SIG-M5 (cell line): ENCODE results near the gene USP2.

Experiments
- DNase-seq: peaks from one replicate; lab custom pipeline; 2025; lab: John Stamatoyannopoulos, UW

USP2 gene

DNA sequence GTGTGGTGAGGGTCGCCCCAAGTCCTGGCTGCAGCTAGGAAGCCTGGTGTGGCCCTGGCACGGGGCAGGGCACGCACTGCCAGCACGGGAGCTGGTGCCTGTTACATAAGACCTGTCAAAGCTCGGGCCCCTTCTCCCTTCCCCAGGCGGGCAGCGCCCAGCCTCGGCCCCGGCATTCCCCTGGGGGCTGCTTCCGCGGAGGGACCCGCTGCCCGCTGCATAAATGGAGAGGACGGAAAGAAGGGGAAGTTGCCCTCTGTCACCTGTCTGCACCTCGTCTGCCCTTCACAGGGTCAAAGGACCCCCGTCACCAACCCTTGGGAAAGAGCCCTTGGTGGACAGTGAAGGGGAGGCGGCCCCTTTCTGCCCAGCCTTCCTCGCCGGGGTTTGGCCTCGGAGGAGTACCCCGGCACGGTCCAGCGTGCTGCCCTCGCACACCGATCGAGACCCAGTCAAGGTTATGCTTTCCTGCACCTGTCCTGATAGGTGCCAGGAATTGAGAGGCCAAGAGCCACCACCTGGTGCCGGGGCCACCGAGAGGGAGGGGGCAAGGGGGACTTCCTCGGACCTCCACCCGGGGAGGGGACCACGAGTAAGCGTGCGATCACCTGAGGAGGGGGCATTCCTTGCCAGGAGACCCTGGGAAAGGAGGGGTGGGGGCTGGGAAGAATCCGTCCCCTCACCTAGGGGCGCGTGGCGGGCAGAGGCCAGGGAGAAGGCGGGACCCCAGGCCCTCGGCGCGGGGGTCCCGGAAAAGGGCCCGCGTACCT is 18.2 kb downstream of the USP2 start:
- DNase-seq = no peak

DNA sequence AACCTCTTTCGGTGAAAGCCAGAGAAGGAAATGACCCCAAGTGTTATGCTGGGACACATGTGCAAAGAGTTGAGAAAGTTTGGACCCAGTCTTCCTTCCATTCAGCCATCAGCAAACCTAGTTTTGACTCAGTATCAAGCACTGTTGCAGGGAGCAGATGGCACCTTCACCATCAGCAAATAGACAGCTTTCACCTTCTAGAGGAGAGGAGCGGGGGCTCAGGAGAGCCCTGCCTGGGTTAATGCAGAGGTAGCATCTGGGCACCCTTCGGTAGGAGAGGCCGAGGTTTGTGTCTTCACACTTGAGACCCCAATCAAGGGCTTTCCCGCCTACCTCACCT is 18.8 kb downstream of the USP2 start:
- no peak for DNase-seq

DNA sequence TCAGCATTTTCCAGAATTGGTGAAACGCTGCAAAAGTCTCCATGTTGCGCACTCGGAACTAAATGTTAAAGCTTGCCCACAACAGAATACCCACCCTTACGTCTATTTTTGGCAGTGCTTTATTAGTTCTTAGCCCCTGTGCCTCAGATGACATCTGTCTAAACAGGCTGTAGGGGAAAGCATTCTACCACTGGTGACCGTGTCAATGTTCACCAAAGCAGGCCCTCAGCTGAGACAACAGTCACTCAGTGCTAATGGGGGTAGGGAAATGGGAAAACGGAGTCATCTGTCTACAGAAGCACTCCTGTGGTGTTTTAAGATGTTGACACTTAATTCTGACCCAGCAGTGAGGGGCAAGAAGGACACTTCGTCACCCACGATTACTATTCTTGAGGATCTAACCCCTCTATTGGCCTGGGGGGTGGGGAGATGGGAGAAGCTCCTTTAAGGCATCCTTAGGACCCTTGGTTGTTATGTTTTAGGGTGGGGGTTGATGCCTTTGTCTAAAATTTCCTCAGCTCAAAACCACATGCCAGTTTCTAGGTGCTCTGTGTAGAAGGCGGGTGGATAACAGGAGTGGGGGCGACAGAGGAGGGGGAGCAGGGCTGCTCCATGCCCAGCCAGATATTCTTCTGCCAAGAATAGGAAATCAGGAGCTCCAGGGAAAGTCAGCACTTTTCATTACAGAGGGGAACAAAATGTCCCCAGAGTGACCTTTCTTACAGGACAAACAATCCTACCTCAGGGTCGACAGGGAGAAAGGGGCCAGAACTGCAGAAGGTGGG is 19.4 kb downstream of the USP2 start:
- DNase-seq = no peak

DNA sequence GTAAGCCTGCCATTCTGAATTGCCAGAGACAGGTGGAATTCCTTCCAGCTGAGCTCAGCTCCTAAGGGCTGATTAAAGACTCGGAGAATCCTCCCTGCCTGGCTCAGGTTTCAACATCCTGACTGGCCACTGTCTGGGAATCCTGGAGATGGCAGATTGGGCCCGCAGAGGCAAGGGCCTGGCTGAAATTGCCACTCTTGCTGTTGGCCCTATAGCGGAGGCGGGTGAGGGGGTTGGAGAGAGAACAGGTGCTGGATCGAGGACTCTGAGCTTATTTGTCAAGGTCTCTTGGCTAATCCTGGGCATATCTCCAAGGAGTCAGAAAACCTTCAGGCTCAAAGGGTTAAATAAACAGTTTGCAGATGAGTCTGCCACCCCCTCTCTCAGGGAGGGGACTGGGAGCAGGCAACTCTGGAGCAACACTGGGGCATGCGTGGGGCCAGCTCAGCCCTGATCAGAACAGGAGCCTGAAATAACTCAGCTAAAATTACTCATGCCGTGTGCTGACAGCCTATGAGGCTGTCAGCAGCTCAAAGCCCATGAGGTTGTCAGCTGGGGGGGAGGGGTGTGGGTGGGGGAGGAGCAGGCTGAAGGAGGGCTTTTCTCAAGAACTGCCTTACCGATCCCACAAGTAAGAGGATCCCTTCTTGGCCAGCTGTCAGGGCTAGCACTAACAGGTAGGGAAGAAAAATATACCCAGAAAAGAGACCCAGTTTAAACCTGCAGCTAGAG is 20.3 kb downstream of the USP2 start:
- DNase-seq = peak; percentile 40

DNA sequence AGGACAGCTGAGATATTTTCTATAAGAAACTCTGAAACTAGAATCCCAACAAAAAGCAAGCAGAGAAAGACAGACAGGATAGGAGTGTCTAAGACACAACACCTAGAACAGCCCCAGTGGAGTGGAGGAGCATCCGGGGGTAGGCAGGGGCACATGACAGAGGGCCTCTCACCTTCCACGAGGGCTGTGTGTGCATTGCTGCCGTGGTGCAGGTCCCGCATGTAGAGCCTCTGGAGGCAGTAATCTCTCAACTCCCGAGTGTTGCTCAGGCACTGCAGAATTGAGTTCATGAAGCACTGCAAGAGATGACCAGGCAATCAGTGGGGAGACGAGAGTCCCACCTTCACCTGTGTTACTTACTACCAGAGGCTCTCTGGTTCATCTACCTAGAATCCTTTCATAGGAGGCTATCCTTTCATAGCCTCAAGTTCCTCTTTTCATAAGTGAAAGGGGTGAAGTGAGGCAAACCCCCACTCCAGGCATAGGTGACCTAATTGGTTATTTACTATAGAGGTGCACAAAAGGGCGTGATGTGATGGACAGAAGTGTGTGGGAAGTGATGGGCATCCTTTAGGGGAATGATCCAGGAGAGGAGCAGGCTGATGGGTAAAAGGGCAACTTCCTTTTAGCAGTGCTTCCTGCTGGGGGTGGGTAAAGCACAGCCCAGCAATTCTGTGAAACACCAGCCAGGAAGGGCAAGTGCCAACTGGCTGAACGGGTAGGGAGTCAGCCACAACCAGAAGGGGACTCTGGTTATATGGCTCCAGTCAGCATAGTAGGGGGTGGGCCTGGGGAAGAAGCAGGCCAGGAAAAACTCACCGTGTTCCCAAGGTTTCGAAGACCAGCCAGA is 21.9 kb downstream of the USP2 start:
- DNase-seq = no peak

DNA sequence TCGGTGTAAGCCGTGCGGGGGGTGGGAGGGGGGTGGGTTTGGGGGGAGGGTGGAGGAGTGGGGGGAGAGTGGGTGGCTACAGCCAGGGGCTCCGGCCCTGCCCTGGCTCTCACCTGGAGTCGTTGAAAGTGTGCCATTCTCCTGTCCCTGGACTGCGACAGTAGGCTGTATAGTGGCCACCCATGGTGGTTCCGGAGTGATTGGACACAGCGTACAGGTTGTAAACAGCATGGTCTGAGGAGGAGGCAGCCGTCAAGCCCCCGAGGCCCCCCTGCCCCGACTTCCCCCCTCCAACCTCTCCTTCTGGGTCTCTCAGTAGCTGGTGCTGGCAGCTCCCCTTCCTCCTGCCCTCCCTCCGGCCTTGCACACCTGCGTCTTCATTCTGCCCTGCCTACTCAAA is 24.4 kb downstream of the USP2 start:
- DNase-seq = no peak

DNA sequence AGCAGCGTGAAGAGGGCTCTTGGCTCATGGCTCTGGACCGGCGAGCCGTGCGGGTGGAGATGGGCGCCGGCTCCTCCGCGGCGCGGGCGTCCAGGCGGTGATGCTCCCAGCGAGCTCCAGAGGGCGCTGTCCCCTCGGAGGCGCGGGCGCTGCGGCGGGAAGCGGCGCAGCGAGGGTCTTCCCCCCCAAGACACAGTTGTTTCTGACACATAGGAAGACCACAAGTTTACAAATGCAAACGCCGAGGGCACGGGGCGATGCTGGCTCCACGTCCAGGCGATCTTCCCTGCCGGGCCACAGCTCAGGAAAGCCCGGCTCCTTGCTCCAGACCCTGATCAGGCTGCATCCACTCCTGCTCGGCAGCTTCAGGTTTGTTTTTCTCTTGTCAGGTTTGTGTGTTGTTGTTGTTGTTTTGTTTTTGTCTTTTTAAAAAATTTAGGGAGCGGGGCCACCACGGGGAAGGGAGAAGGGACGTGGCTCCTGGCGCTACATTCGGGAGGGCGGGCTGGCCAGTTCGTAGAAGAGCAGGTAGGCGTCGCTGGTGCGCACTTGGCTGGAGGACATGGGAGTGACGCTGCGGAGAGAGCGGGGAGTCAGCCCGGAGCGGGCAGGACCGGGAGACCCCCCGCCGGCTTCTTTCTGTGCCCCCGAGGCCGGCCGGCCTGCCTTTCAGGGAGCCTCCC is 25.0 kb downstream of the USP2 start:
- no peak for DNase-seq

DNA sequence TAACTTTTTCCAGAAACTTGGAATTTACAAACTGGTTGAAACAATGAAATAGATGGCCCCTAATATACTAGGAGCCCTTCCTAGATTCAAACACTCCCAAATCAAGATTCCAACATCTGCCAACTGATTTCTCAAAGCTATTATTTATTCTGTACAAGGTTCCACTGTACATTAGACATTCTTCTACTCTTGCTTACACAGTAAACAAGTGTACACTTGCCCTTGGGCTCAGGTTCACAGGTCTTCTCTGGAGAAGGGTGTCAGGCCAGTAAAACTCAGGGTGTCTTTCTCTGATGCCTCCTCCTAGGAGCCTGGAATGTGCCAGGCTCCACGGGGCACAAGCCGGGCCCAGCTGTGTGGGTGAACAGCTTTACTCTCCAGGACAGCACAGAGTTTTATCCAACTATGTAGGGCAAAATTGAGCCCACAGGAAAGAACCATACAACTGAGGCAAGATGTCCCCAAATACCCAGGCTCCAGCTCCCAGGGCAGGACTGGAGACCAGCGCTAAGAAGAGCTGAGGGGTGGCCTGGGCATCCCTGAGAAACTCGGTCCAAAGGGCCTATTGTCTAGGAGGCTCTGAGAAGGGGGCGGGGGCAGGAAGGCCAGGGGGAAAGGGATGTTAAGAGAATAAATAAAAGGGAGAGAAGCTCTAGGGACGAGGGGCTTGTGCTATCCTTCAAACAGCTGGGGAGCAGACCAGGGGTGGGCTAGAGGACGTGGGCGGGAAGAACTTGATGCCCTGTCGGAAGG is 26.2 kb downstream of the USP2 start:
- no peak for DNase-seq

DNA sequence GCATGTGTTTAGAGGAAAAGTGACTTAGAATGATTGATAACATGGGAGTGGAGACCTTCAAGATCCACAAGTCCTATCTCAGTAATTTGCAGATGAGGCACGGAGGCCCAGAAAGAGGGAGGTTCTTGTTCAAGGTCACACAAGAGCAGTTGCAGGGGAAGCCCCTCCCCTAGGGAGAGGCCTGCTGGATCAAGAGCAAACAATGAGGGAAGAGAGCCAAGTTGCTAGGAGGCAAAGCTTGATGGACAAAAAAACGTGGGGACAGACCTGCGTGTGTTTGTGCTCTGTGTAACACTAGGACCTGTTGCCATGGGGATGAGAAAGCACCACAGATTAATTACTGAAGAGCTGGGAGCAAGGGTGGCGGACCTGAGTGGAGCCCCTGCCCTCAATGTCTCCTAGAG is 28.6 kb downstream of the USP2 start:
- DNase-seq = no peak

DNA sequence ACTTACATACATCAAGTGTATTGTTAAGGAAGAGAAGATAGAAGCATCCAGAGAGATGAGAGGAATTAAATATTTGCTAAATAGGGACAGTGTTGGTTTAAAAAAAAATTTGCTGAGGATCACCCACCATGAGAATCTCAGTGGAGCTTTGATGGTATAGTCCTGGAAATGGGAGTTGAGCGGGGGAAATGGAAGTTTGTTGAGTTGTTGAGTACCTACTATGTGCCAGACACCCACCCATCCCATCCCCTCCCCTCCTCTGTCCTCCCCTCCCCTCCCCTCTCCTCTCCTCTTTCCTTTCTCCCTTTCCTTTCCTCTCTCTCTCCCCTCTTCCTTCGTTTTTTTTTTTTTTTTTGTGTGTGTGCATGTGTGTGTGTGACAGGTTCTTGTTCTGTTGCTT is 30.3 kb downstream of the USP2 start:
- no peak for DNase-seq

DNA sequence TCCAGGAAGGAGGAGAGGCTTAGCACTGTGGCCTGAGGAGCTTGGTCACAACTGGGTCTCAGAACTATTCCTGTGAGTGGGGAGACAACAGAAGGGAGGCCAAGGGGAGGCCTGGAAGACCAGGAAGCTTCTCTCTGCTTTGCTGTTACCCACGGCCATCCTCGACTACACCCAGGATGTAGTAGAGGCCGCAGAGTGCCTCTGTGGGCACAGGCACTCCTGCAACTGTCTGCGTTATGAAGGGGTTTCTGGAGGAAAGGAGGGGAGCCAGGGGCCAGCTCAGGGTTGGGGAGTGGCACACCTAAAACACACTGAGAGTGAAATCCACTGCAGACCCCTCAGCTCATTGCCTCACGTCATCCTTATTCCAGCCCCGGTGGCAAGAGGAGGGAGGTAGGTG is 31.2 kb downstream of the USP2 start:
- DNase-seq = no peak

DNA sequence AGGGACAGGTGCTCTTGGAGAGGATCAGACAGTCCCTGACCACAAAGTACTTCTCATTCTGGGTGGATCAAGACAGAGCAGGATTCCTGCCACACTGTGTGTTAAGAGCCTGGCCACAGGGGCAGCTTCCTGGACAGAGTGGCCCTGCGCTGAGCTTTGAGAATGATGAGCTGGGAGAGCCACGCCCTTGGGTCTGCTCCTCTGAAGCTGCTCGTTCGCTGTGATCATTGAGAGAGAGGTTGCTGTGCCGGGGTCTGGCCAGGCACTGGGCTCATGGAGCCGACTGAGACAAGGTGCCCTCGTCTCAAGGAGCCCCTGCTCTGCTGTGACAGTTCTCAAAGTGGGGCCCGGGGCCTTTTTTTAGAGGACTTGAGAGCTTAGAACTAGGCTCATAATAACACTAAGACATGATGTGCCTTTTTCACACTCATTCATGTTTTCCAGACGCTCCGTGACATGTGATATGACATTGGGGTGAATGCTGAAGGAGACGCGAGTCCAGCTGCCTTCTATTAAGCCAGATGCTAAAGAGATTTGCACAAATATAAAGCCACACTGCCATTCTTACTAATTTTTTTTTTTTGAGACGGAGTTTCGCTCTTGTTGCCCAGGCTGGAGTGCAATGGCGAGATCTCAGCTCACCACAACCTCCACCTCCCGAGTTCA is 33.4 kb downstream of the USP2 start:
- DNase-seq = no peak

DNA sequence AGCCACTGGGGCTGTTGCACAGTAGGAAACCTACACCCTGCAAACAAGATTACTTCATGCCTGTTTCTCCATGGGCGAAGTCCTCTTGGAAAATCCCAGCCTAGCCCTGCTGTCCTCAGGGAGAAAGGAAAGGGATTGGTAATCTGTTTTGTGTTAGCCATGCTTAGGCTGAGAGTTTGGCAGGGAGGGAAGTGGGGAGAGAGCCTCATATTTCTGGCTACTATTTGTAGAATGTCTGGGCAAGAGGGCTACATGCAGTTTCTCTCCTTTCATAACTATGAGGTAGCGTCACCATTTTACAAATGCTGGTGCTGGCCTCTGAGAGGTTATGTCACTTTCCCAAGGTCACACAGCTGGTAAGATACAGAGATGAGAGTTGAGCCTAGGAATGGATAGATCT is 34.2 kb downstream of the USP2 start:
- DNase-seq = no peak

DNA sequence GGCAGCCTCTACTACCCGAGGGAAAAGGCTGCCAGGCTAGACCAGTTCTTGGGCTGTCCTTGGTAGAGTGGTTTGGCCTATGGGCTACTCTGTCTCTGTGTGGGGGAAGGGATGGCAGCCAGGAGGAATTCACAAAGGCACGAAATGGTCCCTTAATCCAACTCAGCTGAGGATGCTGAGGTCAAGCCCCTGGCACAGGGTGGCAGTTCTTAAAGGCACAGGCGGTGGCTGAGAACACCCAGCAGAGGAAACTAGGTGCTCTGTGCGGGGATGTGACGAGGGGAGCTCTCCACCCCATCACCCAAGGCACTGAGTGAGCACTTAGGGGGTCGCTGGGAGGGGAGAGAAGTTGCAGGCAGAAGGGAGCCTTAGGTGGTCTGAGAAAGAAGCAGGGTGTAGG is 34.9 kb downstream of the USP2 start, which contains the start of gene MFRP:
Gene MFRP (minus strand): TSS at position 101 of the 400 bp plus-strand sequence. CDS start 192 bp downstream, outside the sequence.
- DNase-seq = no peak

DNA sequence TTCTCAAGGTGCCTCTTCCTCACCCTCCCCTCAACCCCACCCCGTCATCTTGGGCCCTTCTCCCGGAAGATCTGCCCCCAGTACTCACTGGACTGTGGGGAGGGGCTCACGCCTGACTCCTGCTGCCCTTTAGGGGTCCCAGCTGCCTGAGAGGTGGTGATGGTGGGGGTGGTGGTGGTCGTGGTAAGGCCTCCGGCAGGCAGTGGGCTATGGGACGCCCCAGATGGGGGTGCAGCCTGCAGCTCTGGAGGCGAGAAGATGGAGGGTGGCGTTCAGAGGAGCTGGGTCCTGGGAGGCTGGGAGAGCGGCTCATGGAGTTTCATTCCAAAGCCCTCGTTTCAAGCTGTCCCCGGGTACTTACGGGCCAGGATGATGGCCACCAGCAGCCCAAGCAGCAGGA is 35.8 kb downstream of the USP2 start:
- no peak for DNase-seq

DNA sequence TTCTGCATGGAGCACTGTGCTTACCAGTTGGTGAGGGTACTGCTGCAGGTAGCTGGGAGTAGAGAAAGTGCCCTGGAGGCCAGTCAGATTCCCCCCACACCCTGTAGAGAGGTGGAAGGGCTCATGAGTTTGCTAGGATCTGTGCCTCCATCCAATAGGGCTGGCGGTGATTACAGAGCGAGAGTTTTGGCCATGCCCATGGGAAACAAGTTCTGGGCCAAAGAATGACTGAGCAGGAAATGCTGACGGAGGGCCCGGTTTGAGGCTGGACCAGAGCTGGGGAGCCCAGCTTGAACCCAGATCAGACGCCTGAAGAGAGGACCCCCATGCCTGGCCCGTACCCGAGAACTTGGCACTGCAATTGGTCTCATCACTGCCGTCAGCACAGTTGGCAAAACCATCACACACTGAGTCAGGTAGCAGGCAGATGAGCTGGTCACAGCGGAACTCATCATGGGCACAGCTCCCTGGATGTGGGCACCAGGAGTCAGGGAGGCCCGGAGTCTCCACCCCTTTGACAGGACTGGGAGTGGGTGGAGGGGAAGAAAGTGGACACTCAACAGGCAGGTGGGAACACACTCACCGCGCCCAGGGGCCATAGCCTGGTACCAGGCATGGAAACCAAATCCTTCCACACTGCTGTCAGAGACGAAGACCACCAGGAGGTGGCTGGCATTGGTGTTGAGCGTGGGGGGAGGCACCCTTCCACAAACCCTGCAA is 37.0 kb downstream of the USP2 start:
- no peak for DNase-seq

DNA sequence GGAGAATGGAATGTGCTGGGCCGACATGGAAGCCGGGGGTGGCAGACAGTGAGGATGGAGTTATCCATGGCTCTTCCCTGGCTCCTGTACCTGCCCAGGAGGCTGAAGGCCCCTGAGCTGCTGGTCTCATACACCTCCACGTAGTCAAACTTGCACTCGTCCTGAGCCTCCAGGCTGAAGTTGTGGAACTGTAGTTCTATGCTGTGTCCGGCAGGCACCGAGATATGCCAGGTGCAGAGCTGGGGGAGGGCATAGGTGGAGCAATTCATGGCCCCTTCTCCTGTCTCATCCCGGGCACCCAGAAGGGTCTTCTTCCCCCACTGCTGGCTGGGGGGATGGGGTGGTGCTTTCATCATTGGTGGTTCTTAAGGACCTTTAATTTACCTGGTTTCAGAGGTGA is 37.8 kb downstream of the USP2 start:
- DNase-seq = no peak

DNA sequence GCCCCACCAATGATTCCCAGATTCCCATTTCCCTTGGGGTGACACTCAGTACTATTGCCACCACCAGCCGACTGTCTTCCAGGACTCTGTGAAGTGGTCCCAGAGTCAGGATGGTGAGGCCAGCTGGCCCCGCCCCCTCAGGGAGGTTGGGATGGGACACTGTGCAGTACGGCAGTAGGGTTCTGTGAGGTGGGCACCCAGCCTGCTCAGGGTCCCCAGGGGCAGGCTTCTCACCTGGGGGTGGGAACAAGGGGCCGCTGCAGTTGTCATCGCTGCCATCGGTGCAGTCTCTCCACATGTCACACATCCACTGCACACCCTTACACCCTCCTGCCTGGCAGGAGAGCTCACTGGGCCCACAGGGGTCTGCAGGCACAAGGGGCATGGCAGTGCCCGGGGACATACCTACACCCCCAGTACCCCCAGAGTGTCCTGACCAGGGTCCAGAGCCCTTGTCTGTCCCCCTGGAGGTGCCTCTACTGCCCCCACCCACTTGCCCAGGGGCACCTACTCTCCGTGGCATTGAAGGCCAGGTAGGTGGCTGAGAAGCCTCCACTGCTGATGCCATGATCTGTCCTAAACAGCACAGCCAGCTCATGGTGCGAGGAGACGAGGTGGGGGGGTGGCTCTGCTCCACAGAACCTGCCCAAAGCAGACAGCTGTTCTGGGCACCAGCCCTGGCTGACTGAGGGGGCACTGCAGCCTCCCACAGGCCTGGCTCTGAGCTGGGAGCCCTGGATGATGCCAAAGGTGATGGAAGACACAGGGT is 38.9 kb downstream of the USP2 start:
- DNase-seq = no peak

DNA sequence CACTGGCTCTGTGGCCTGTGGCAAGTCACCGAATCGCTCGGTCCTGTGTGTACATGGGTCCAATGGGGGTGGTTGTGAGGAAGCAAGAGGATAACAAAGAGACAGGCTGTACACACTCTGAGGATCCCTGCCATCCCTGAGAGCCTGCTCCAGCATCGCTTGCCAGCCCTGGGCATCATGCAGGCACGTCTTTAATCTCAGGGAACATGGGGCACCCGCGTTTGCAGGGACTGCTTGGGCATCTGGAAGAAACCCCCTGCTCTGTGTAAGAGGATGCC is 39.5 kb downstream of the USP2 start:
- DNase-seq = no peak
